ENCODE measurements around the gene KIF5B.

DNA sequence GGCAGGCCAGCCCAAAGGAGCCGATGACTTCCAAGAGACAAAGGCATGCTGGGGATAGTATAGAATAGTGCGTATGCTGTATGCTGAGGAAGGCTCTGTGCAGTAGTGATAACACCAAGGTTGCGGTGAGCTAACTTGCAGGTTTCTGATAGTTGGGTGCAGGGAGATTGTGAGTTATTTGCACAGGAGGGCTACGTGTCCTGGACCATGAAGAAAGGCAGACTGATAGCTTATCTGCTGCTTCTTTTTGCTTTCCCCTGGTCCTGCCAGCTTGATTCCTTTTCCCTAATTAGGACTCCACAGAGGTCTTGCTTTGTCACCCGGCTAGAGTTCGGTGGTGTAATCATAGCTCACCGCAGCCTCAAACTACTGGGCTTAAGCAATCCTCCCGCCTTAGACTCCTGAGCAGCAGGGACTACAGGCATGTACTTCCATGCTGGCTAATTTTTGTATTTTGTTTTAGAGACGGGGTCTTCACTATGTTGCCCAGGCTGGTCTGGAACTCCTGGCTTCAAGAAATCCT is 83.6 kb downstream of the KIF5B start:
- TF ChIP-seq GATA2 (IDR thresholded peaks at IDR 0.05; ENCODE audit: low read depth, low read length) (no peak), GATA3 (IDR thresholded peaks at IDR 0.05; ENCODE audit: low read depth, low read length) (no peak)

Data from SH-SY5Y (cell line).